GM12891 (cell line): ENCODE measurements around the gene NDUFS2.

ENCODE experiments used
- PAX5 ChIP-seq: IDR thresholded peaks from 2 replicates; pipeline ENCODE4 v1.6.1; 2011; ENCODE audit warnings: low read length, moderate library complexity, mild to moderate bottlenecking; ENCODE audit not compliant: insufficient read depth, severe bottlenecking
- POLR2A ChIP-seq: IDR thresholded peaks from 2 replicates; pipeline ENCODE4 v1.6.1; 2011; ENCODE audit warnings: low read depth, low read length, control low read depth
- POLR2AphosphoS5 ChIP-seq: IDR thresholded peaks from 2 replicates; pipeline ENCODE4 v1.6.1; 2011; ENCODE audit warnings: low read depth, low read length, control low read depth
- POU2F2 ChIP-seq: IDR thresholded peaks from 2 replicates; pipeline ENCODE4 v1.6.1; 2011; ENCODE audit warnings: low read depth, mild to moderate bottlenecking, control low read depth, low read length, moderate library complexity
- SPI1 ChIP-seq: IDR thresholded peaks from 2 replicates; pipeline ENCODE4 v1.6.1; 2011; ENCODE audit warnings: low read depth, low read length, control low read depth
- TAF1 ChIP-seq: IDR thresholded peaks from 2 replicates; pipeline ENCODE4 v1.6.1; 2011; ENCODE audit warnings: low read depth, low read length, control low read depth

GRCh38 chr1:161218301-161219077 is 16.3 kb downstream of the NDUFS2 start:
- no peak for TF ChIP-seq POLR2A
- no peak for TF ChIP-seq POLR2AphosphoS5
- TF ChIP-seq SPI1: no peak
- TF ChIP-seq PAX5: no peak
- TF ChIP-seq TAF1: no peak
- TF ChIP-seq POU2F2: no peak
